Measurements from ENCODE around the gene DBNDD1.
"Not testable (repeated sequence)": the region's sequence is repeated elsewhere in the genome, so short reads cannot be mapped to it uniquely, and the experiment has no call there.

Gene DBNDD1

GRCh38 chr16:90010676-90011507 is 8.4 kb downstream of the DBNDD1 start:
- Histone ChIP-seq H3K27me3 (ENCODE audit: insufficient read depth, low read length) (no peaks in the 10 kb centered on the region), H3K4me3 (ENCODE audit: low read length) (no peak overlapping the region), H3K4me1 (ENCODE audit: insufficient read depth, low read length) (no peaks in the 10 kb centered on the region), H3K9me3 (ENCODE audit: insufficient read depth, low read depth, low read length) (no peaks in the 10 kb centered on the region), H3K9ac (ENCODE audit: low read depth, low read length) (no peak overlapping the region), H3K27ac (ENCODE audit: low read depth, low read length) (no peak overlapping the region), H3K36me3 (ENCODE audit: insufficient read depth, low read length) (peaks cover 27% of the 10 kb centered on the region)
- WGBS: 92% methylated on average over 22 of the region's 22 CpGs

- H3K4me3 ChIP-seq (ENCODE audit: low read length): no peak overlapping the region
- peaks cover 23% of the 10 kb centered on the region for H3K36me3 ChIP-seq (ENCODE audit: insufficient read depth, low read length)
- H3K27me3 ChIP-seq (ENCODE audit: insufficient read depth, low read length): no peaks in the 10 kb centered on the region
Observed at GRCh38 chr16:90009172-90009899, 9.9 kb downstream of the DBNDD1 start.

GRCh38 chr16:90008708-90009145 is 10.5 kb downstream of the DBNDD1 start:
- Histone ChIP-seq H3K27ac (ENCODE audit: low read depth, low read length) (no peak overlapping the region), H3K4me1 (ENCODE audit: insufficient read depth, low read length) (no peaks in the 10 kb centered on the region), H3K9me3 (ENCODE audit: insufficient read depth, low read depth, low read length) (no peaks in the 10 kb centered on the region), H3K36me3 (ENCODE audit: insufficient read depth, low read length) (peaks cover 23% of the 10 kb centered on the region), H3K4me3 (ENCODE audit: low read length) (no peak overlapping the region), H3K27me3 (ENCODE audit: insufficient read depth, low read length) (no peaks in the 10 kb centered on the region), H3K9ac (ENCODE audit: low read depth, low read length) (no peak overlapping the region)
- WGBS: 94% methylated on average over 13 of the region's 13 CpGs

More at GRCh38 chr16:90009172-90009899, 9.9 kb downstream of the DBNDD1 start:
- Histone ChIP-seq H3K9ac (ENCODE audit: low read depth, low read length) (no peak overlapping the region), H3K4me1 (ENCODE audit: insufficient read depth, low read length) (no peaks in the 10 kb centered on the region), H3K27ac (ENCODE audit: low read depth, low read length) (no peak overlapping the region), H3K9me3 (ENCODE audit: insufficient read depth, low read depth, low read length) (no peaks in the 10 kb centered on the region)
- WGBS: 94% methylated on average over 22 of the region's 22 CpGs

- H3K27ac ChIP-seq (ENCODE audit: low read depth, low read length); H3K9ac ChIP-seq (ENCODE audit: low read depth, low read length); H3K4me1 ChIP-seq (ENCODE audit: insufficient read depth, low read length); H3K27me3 ChIP-seq (ENCODE audit: insufficient read depth, low read length); H3K9me3 ChIP-seq (ENCODE audit: insufficient read depth, low read depth, low read length); H3K4me3 ChIP-seq (ENCODE audit: low read length): not testable (repeated sequence)
- WGBS: 88% methylated on average over 10 of the region's 13 CpGs
- H3K36me3 ChIP-seq (ENCODE audit: insufficient read depth, low read length): peaks cover 23% of the 10 kb centered on the region
Observed at GRCh38 chr16:90007635-90008234, 11.5 kb downstream of the DBNDD1 start.

DNA sequence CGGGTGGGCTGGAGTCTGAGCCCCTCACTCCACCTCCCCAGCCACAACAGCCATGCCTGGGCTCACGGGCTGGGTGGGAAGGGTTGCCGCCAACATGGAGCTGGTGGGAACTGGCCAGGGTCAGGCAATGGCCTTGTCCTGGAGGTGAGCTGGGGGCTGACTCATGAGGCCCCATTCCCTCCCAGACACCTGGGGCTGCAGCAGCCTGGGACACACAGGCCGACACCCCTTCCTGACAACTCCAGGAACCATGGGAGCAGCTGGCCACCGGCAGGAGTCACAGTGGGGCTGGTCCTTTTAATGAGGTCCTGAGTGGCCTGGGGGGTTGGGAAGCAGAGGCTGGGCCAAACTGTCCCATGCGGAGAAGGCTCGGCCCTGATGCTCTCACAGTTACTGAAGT is 12.2 kb downstream of the DBNDD1 start:
- H3K27me3 ChIP-seq (ENCODE audit: insufficient read depth, low read length): no peaks in the 10 kb centered on the region
- WGBS: 90% methylated on average over 6 of the region's 7 CpGs

GRCh38 chr16:90005956-90006663 is 13.1 kb downstream of the DBNDD1 start:
- 95% methylated on average over 37 of the region's 37 CpGs for WGBS

More for the DNA sequence above, 12.2 kb downstream of the DBNDD1 start:
- Histone ChIP-seq H3K27ac (ENCODE audit: low read depth, low read length) (no peak overlapping the region), H3K4me3 (ENCODE audit: low read length) (no peak overlapping the region), H3K4me1 (ENCODE audit: insufficient read depth, low read length) (no peaks in the 10 kb centered on the region), H3K9me3 (ENCODE audit: insufficient read depth, low read depth, low read length) (no peaks in the 10 kb centered on the region), H3K36me3 (ENCODE audit: insufficient read depth, low read length) (peaks cover 23% of the 10 kb centered on the region), H3K9ac (ENCODE audit: low read depth, low read length) (no peak overlapping the region)

GRCh38 chr16:90004577-90004976 is 14.7 kb downstream of the DBNDD1 start:
- no peak overlapping the region for H3K4me3 ChIP-seq (ENCODE audit: low read length)
- no peak overlapping the region for H3K27ac ChIP-seq (ENCODE audit: low read depth, low read length)
- no peaks in the 10 kb centered on the region for H3K9me3 ChIP-seq (ENCODE audit: insufficient read depth, low read depth, low read length)
- 82% methylated on average over 11 of the region's 11 CpGs for whole genome bisulfite sequencing
- H3K9ac ChIP-seq (ENCODE audit: low read depth, low read length): no peak overlapping the region
- H3K4me1 ChIP-seq (ENCODE audit: insufficient read depth, low read length): no peaks in the 10 kb centered on the region
- H3K36me3 ChIP-seq (ENCODE audit: insufficient read depth, low read length): peaks cover 21% of the 10 kb centered on the region
- no peaks in the 10 kb centered on the region for H3K27me3 ChIP-seq (ENCODE audit: insufficient read depth, low read length)

More at GRCh38 chr16:90005956-90006663, 13.1 kb downstream of the DBNDD1 start:
- H3K9me3 ChIP-seq (ENCODE audit: insufficient read depth, low read depth, low read length): no peaks in the 10 kb centered on the region
- no peaks in the 10 kb centered on the region for H3K27me3 ChIP-seq (ENCODE audit: insufficient read depth, low read length)
- peaks cover 21% of the 10 kb centered on the region for H3K36me3 ChIP-seq (ENCODE audit: insufficient read depth, low read length)
- no peak overlapping the region for H3K27ac ChIP-seq (ENCODE audit: low read depth, low read length)
- H3K9ac ChIP-seq (ENCODE audit: low read depth, low read length): no peak overlapping the region
- no peak overlapping the region for H3K4me3 ChIP-seq (ENCODE audit: low read length)
- no peaks in the 10 kb centered on the region for H3K4me1 ChIP-seq (ENCODE audit: insufficient read depth, low read length)

DNA sequence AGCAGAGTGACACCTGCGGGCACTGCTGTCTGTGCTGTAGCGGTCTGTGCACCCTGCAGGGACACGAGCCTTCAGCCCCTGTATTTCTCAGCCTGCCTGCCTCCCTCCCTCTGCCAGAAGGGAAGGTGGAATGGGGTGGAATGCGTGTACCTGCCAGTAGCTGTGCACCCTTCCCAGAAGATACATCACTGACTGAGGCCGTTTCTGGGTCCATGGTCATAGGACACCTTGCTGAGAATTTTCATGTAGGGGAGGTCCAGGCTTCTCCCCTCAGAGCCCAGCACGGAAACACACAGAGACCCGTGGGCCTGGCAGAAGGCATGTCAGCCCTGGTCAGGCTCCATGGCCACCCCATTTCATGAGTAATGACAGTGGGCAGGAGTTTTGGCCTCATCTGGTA is 16.5 kb downstream of the DBNDD1 start:
- Histone ChIP-seq H3K4me1 (ENCODE audit: insufficient read depth, low read length) (no peaks in the 10 kb centered on the region), H3K36me3 (ENCODE audit: insufficient read depth, low read length) (peaks cover 20% of the 10 kb centered on the region), H3K9ac (ENCODE audit: low read depth, low read length) (no peak overlapping the region), H3K27me3 (ENCODE audit: insufficient read depth, low read length) (no peaks in the 10 kb centered on the region), H3K4me3 (ENCODE audit: low read length) (no peak overlapping the region), H3K27ac (ENCODE audit: low read depth, low read length) (no peak overlapping the region), H3K9me3 (ENCODE audit: insufficient read depth, low read depth, low read length) (no peaks in the 10 kb centered on the region)
- 86% methylated on average over 7 of the region's 7 CpGs for WGBS

GRCh38 chr16:90001761-90002503 is 17.3 kb downstream of the DBNDD1 start:
- Histone ChIP-seq H3K9me3 (ENCODE audit: insufficient read depth, low read depth, low read length) (no peaks in the 10 kb centered on the region), H3K4me3 (ENCODE audit: low read length) (no peak overlapping the region), H3K27ac (ENCODE audit: low read depth, low read length) (no peak overlapping the region), H3K36me3 (ENCODE audit: insufficient read depth, low read length) (peaks cover 19% of the 10 kb centered on the region), H3K4me1 (ENCODE audit: insufficient read depth, low read length) (no peaks in the 10 kb centered on the region), H3K9ac (ENCODE audit: low read depth, low read length) (no peak overlapping the region), H3K27me3 (ENCODE audit: insufficient read depth, low read length) (no peaks in the 10 kb centered on the region)
- 94% methylated on average over 20 of the region's 20 CpGs for WGBS

DNA sequence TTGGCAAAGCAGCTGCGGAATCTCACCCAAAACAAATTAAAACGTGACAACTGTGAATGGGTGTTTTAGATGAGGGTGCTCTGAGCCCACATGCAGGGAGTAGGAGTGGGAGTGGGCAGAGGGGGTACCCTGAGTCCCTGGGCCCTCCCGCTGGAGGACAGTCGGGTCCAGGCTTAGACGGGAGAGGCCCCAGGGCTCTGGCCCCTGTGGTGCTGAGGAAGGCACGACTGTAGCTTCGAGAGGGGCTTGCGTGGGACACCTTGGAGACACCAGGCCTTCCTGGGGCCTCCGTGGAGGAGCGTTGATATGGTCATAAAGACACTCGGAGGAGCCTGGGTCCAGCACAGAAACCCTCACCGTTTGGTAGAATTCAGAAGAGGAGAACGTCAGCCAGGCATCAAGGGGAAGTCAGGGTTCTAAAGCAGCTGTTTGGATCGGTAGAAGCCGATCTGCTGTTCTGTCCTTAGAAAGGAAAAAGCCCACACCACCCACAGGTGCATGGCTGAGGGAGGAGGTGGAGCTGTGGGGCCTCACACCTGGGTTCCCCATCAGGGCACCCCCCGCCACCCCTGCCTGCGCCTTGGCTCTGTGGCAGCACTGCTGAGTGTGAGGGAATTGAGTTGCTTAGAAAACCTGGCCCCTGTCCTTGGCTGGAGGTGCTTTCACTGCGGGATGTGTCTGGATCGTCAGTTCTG is 18.4 kb downstream of the DBNDD1 start:
- Histone ChIP-seq H3K9me3 (ENCODE audit: insufficient read depth, low read depth, low read length) (peaks cover 7% of the 10 kb centered on the region), H3K9ac (ENCODE audit: low read depth, low read length) (no peak overlapping the region; the same call in 1 of the 2 replicates), H3K4me1 (ENCODE audit: insufficient read depth, low read length) (no peaks in the 10 kb centered on the region), H3K27ac (ENCODE audit: low read depth, low read length) (no peak overlapping the region), H3K36me3 (ENCODE audit: insufficient read depth, low read length) (peaks cover 26% of the 10 kb centered on the region), H3K27me3 (ENCODE audit: insufficient read depth, low read length) (no peaks in the 10 kb centered on the region), H3K4me3 (ENCODE audit: low read length) (no peak overlapping the region)
- 91% methylated on average over 19 of the region's 19 CpGs for WGBS

Measured in HUES64 (cell line).